Mammary epithelial cell (primary cell): Measurements from ENCODE around the gene STXBP1.

Experiments used
- EZH2 ChIP-seq: IDR thresholded peaks from 2 replicates; pipeline ENCODE4 v1.6.1; 2012; ENCODE audit warnings: low read length, inconsistent platforms, borderline replicate concordance
- TF ChIP-seq, protein P1 (sequence below), 2 donors: IDR thresholded peaks in 1 of 2; conservative IDR thresholded peaks in 1 of 2; 2 replicates each; pipeline ENCODE4 v1.5.1; 2011 to 2012; ENCODE audit warnings: inconsistent platforms in 2 of 2, low read length in 2 of 2, mild to moderate bottlenecking in 2 of 2, control low read depth in 1 of 2, low read depth in 1 of 2; ENCODE audit not compliant: insufficient read depth in 1 of 2; ENCODE audit errors: extremely low read depth in 1 of 2

DNA sequence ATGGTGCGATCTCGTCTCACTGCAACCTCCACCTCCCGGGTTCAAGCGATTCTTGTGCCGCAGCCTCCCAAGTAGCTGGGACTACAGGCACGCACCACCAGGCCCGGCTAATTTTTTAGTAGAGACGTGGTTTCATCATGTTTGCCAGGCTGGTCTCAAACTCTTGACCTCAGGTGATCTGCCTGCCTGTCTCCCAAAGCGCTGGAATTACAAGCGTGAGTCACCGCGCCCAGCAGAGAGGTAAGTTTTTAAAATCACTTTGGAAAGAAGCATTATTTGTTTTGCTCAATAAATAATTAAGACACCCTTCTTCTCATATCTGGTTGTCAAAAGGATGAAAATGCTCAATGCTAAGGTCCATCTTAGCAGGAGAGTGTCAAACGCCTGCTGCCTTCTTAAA is 48.5 kb upstream of the STXBP1 start:
- TF ChIP-seq, protein P1, sequence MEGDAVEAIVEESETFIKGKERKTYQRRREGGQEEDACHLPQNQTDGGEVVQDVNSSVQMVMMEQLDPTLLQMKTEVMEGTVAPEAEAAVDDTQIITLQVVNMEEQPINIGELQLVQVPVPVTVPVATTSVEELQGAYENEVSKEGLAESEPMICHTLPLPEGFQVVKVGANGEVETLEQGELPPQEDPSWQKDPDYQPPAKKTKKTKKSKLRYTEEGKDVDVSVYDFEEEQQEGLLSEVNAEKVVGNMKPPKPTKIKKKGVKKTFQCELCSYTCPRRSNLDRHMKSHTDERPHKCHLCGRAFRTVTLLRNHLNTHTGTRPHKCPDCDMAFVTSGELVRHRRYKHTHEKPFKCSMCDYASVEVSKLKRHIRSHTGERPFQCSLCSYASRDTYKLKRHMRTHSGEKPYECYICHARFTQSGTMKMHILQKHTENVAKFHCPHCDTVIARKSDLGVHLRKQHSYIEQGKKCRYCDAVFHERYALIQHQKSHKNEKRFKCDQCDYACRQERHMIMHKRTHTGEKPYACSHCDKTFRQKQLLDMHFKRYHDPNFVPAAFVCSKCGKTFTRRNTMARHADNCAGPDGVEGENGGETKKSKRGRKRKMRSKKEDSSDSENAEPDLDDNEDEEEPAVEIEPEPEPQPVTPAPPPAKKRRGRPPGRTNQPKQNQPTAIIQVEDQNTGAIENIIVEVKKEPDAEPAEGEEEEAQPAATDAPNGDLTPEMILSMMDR (conservative IDR thresholded peaks at IDR 0.05 in 1 of 2, IDR thresholded peaks at IDR 0.05 in 1 of 2; ENCODE audit: extremely low read depth in 1 of 2, insufficient read depth in 1 of 2, low read depth in 1 of 2, low read length in 2 of 2): no peak
- TF ChIP-seq EZH2: no peak
